Measurements from ENCODE around the gene ATP4B. TPM values are rescaled to one million over a fixed set of nuclear protein-coding genes. Genes with fewer than 3 reads are reported as not detected.

Gene ATP4B
- total RNA-seq, 1 experiment from 2014 or later, result not detected

- TF ChIP-seq EZH2phosphoT487 (IDR thresholded peaks at IDR 0.05; ENCODE audit: borderline replicate concordance, low read length) (no peak), EZH2 (IDR thresholded peaks at IDR 0.05; ENCODE audit: low read length, unreplicated experiment) (no peak), CTCF (conservative IDR thresholded peaks at IDR 0.05; ENCODE audit: low read depth, low read length) (no peak)
- intact Hi-C loops (cut with micrococcal nuclease), result no loop called here
- BruUV-seq (replicated peaks), result no TSS peak
- Histone ChIP-seq H3K9me2 (replicated peaks; ENCODE audit: low read length) (no peaks in the 10 kb centered on the region), H3K9ac (ENCODE audit: low read length) (no peak overlapping the region), H3F3A (ENCODE audit: low read length, unreplicated experiment) (no peaks in the 10 kb centered on the region), H4K20me1 (ENCODE audit: low read length) (no peaks in the 10 kb centered on the region), H3K9me3 (ENCODE audit: low read length) (no peaks in the 10 kb centered on the region), H3K4me2 (ENCODE audit: low read length) (no peak overlapping the region), H3K4me3 (ENCODE audit: low read length) (no peak overlapping the region), H3K36me3 (ENCODE audit: low read depth, low read length) (no peaks in the 10 kb centered on the region), H3K4me1 (ENCODE audit: insufficient read depth, low read length) (peaks cover 16% of the 10 kb centered on the region; the same call in 1 of the 2 replicates), H3K27ac (ENCODE audit: low read length) (no peak overlapping the region), H3K79me2 (ENCODE audit: low read length) (no peaks in the 10 kb centered on the region), H3K27me3 (ENCODE audit: low read length) (no peaks in the 10 kb centered on the region), H2AFZ (ENCODE audit: low read length) (no peak overlapping the region)
- CTCF ChIA-PET, result no interaction called here
- POLR2A ChIA-PET (ENCODE audit: unreplicated experiment), result no interaction called here
- DNase-seq (no peak), ATAC-seq (no peak)
These were observed 6.2 kb downstream of the ATP4B start for GRCh38 chr13:113651511-113652403.

GRCh38 chr13:113650731-113651148 is 7.3 kb downstream of the ATP4B start:
- DNase-seq, result no peak
- Histone ChIP-seq H3K27me3 (ENCODE audit: low read length) (no peaks in the 10 kb centered on the region), H3K9ac (ENCODE audit: low read length) (no peak overlapping the region), H2AFZ (ENCODE audit: low read length) (no peak overlapping the region), H3K4me3 (ENCODE audit: low read length) (no peak overlapping the region), H3K36me3 (ENCODE audit: low read depth, low read length) (no peaks in the 10 kb centered on the region), H3K4me2 (ENCODE audit: low read length) (no peak overlapping the region), H4K20me1 (ENCODE audit: low read length) (no peaks in the 10 kb centered on the region), H3K9me2 (replicated peaks; ENCODE audit: low read length) (no peaks in the 10 kb centered on the region), H3K27ac (ENCODE audit: low read length) (no peak overlapping the region), H3K79me2 (ENCODE audit: low read length) (no peaks in the 10 kb centered on the region), H3F3A (ENCODE audit: low read length, unreplicated experiment) (no peaks in the 10 kb centered on the region), H3K4me1 (ENCODE audit: insufficient read depth, low read length) (peaks cover 16% of the 10 kb centered on the region; the same call in 1 of the 2 replicates), H3K9me3 (ENCODE audit: low read length) (no peaks in the 10 kb centered on the region)
- POLR2A ChIA-PET (ENCODE audit: unreplicated experiment), result no interaction called here
- no peak for TF ChIP-seq EZH2phosphoT487 (IDR thresholded peaks at IDR 0.05; ENCODE audit: borderline replicate concordance, low read length)
- TF ChIP-seq CTCF (conservative IDR thresholded peaks at IDR 0.05; ENCODE audit: low read depth, low read length), result no peak
- TF ChIP-seq EZH2 (IDR thresholded peaks at IDR 0.05; ENCODE audit: low read length, unreplicated experiment), result no peak
- no peak for ATAC-seq
- intact Hi-C loops (cut with micrococcal nuclease), result no loop called here
- no TSS peak for BruUV-seq (replicated peaks)
- CTCF ChIA-PET, result no interaction called here

GRCh38 chr13:113650275-113650674 is 7.7 kb downstream of the ATP4B start:
- Histone ChIP-seq H2AFZ (ENCODE audit: low read length) (no peak overlapping the region), H3K9me3 (ENCODE audit: low read length) (no peaks in the 10 kb centered on the region), H3K9ac (ENCODE audit: low read length) (no peak overlapping the region), H3K27me3 (ENCODE audit: low read length) (no peaks in the 10 kb centered on the region), H4K20me1 (ENCODE audit: low read length) (no peaks in the 10 kb centered on the region), H3F3A (ENCODE audit: low read length, unreplicated experiment) (no peaks in the 10 kb centered on the region), H3K36me3 (ENCODE audit: low read depth, low read length) (no peaks in the 10 kb centered on the region), H3K4me2 (ENCODE audit: low read length) (no peak overlapping the region), H3K9me2 (replicated peaks; ENCODE audit: low read length) (no peaks in the 10 kb centered on the region), H3K4me3 (ENCODE audit: low read length) (no peak overlapping the region), H3K79me2 (ENCODE audit: low read length) (no peaks in the 10 kb centered on the region), H3K27ac (ENCODE audit: low read length) (no peak overlapping the region), H3K4me1 (ENCODE audit: insufficient read depth, low read length) (peaks cover 16% of the 10 kb centered on the region; the same call in 1 of the 2 replicates)
- TF ChIP-seq EZH2phosphoT487 (IDR thresholded peaks at IDR 0.05; ENCODE audit: borderline replicate concordance, low read length) (no peak), EZH2 (IDR thresholded peaks at IDR 0.05; ENCODE audit: low read length, unreplicated experiment) (no peak), CTCF (conservative IDR thresholded peaks at IDR 0.05; ENCODE audit: low read depth, low read length) (no peak)
- POLR2A ChIA-PET (ENCODE audit: unreplicated experiment), result no interaction called here
- ATAC-seq (no peak), DNase-seq (no peak)
- no TSS peak for BruUV-seq (replicated peaks)
- intact Hi-C loops (cut with micrococcal nuclease), result no loop called here
- CTCF ChIA-PET, result no interaction called here
